Measurements from ENCODE around the gene B3GAT2. TPM values are rescaled to one million over a fixed set of nuclear protein-coding genes. Genes with fewer than 3 reads are reported as not detected.

The B3GAT2 gene
- total RNA-seq, 2 donors from 2014 or later: not detected

- H3K36me3 Mint-ChIP-seq: peaks cover 9 to 10% of the 10 kb centered on the region in 2 donors
- H3K9me3 Mint-ChIP-seq: peaks cover 3 to 6% of the 10 kb centered on the region in 2 donors
- DNase-seq (ENCODE audit: low spot score in 2 of 2) (no peak), ATAC-seq (no peak)
- no peak overlapping the region for H3K27ac Mint-ChIP-seq
Observed at GRCh38 chr6:70823651-70824050, 133.2 kb downstream of the B3GAT2 start.

GRCh38 chr6:70821751-70822150 lies 135.1 kb downstream of the B3GAT2 start:
- no peak for ATAC-seq
- H3K9me3 Mint-ChIP-seq: peaks cover 3 to 6% of the 10 kb centered on the region in 2 donors
- peaks cover 9 to 10% of the 10 kb centered on the region in 2 donors for H3K36me3 Mint-ChIP-seq
- H3K27ac Mint-ChIP-seq: no peak overlapping the region
- DNase-seq (ENCODE audit: low spot score in 2 of 2): no peak

GRCh38 chr6:70820778-70821177 lies 136.1 kb downstream of the B3GAT2 start:
- Mint-ChIP-seq H3K36me3 (peaks cover 9 to 10% of the 10 kb centered on the region in 2 donors), H3K9me3 (peaks cover 3 to 6% of the 10 kb centered on the region in 2 donors)
- no peak for DNase-seq (ENCODE audit: low spot score in 2 of 2)

GRCh38 chr6:70819646-70820045 lies 137.2 kb downstream of the B3GAT2 start:
- ATAC-seq (no peak), DNase-seq (ENCODE audit: low spot score in 2 of 2) (no peak)
- H3K9me3 Mint-ChIP-seq: peaks cover 3 to 6% of the 10 kb centered on the region in 2 donors
- peaks cover 9 to 10% of the 10 kb centered on the region in 2 donors for H3K36me3 Mint-ChIP-seq
- no peak overlapping the region for H3K27ac Mint-ChIP-seq

More at GRCh38 chr6:70820778-70821177, 136.1 kb downstream of the B3GAT2 start:
- H3K27ac Mint-ChIP-seq: no peak overlapping the region
- ATAC-seq: no peak

GRCh38 chr6:70813885-70814284 lies 143.0 kb downstream of the B3GAT2 start:
- DNase-seq (ENCODE audit: low spot score in 2 of 2) (no peak), ATAC-seq (no peak)
- no peak overlapping the region for H3K27ac Mint-ChIP-seq
- H3K36me3 Mint-ChIP-seq: no peaks in the 10 kb centered on the region
- no peaks in the 10 kb centered on the region for H3K9me3 Mint-ChIP-seq

- no peaks in the 10 kb centered on the region for H3K9me3 Mint-ChIP-seq
- ATAC-seq: no peak
- DNase-seq (ENCODE audit: low spot score in 2 of 2): no peak
- H3K36me3 Mint-ChIP-seq: no peaks in the 10 kb centered on the region
- no peak overlapping the region for H3K27ac Mint-ChIP-seq
Observed at GRCh38 chr6:70811788-70812187, 145.1 kb downstream of the B3GAT2 start.

All from activated naive CD4-positive, alpha-beta T cell treated with anti-CD3 and anti-CD28 coated beads, Interleukin-2, amount 50 U/mL, for 72 hours (primary cell).